ENCODE data around the gene SAT1. TPM values are rescaled to one million over a fixed set of nuclear protein-coding genes. Genes with fewer than 3 reads are reported as not detected.

SAT1 gene
- total RNA-seq, 6 experiments from 2014 or later: 215 to 640 (median 291) TPM

DNA sequence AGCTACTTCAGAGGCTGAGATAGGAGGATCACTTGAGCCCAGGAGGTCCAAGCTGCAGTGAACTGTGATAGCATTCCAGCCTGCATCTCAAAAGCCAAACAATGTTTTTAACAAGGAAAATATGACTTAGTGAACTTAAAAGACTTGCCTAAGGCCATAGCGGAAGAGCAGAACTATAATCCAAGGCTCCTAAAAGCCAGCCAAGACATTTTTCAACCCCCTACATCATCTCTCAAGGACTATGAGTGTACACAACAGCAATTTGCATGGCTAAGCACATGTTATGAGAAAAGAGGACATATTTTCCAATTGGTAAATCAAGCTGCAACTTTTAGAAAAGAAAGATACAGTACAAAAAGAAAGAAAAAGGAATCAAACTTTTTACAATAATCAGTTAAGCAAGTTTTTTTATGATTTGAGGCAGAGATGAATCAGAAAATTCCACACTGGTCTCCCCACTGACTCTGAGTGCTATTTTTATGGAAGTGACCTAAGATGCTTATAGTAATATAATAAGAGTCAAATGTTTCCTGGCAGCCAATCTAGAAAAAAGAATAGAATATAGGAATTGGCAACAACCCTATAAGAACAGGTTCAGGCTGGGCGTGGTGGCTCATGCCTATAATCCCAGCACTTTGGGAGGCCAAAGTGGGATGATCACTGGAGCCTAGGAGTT, 30.1 kb upstream of the SAT1 start:
- no peak overlapping the region for H3K27ac ChIP-seq
- ATAC-seq (no peak), DNase-seq (no peak)
- no peak overlapping the region for H3K4me3 ChIP-seq
- intact Hi-C loops (cut with DNase I): no loop called here
- no peaks in the 10 kb centered on the region for H3K27me3 ChIP-seq
- no peaks in the 10 kb centered on the region for H3K9me3 ChIP-seq
- peaks cover 0 to 12% (median 0%) of the 10 kb centered on the region in 4 donors for H3K4me1 ChIP-seq
- WGBS (ENCODE audit: insufficient coverage, low coverage, low lambda C conversion rate, missing lambda C conversion rate): 40% methylated on average over 2 of the region's 2 CpGs
- no peaks in the 10 kb centered on the region for H3K36me3 ChIP-seq
- TF ChIP-seq, protein P1, sequence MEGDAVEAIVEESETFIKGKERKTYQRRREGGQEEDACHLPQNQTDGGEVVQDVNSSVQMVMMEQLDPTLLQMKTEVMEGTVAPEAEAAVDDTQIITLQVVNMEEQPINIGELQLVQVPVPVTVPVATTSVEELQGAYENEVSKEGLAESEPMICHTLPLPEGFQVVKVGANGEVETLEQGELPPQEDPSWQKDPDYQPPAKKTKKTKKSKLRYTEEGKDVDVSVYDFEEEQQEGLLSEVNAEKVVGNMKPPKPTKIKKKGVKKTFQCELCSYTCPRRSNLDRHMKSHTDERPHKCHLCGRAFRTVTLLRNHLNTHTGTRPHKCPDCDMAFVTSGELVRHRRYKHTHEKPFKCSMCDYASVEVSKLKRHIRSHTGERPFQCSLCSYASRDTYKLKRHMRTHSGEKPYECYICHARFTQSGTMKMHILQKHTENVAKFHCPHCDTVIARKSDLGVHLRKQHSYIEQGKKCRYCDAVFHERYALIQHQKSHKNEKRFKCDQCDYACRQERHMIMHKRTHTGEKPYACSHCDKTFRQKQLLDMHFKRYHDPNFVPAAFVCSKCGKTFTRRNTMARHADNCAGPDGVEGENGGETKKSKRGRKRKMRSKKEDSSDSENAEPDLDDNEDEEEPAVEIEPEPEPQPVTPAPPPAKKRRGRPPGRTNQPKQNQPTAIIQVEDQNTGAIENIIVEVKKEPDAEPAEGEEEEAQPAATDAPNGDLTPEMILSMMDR (IDR thresholded peaks at IDR 0.05): no peak
- TF ChIP-seq POLR2A (IDR thresholded peaks at IDR 0.05): no peak

DNA sequence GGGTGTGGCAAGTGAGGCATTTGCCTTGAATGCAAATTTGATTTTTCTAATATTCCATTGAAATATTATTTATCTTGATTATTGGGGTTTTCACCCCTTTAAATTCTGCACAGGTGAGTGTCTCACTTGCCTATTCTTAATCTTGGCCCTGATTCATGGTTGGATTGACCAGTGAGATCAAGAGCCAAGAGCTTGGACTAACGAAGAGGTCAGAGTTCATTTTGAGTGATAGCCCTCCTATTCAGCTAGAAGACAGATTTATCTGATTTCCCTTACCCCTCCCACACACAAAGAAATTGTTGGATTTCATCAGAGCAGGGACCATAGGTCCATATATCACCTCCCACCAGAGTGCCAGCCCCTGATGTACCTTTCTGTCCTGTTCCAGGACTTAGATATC, 28.3 kb upstream of the SAT1 start:
- H3K9me3 ChIP-seq: no peaks in the 10 kb centered on the region
- no peaks in the 10 kb centered on the region for H3K27me3 ChIP-seq
- no peaks in the 10 kb centered on the region for H3K36me3 ChIP-seq
- H3K4me1 ChIP-seq: peaks cover 0 to 12% (median 0%) of the 10 kb centered on the region in 4 donors
- intact Hi-C loops (cut with DNase I): no loop called here
- no peak for DNase-seq
- peak; percentile 40 to 77 (median 65) for ATAC-seq
- TF ChIP-seq POLR2A (IDR thresholded peaks at IDR 0.05): no peak
- TF ChIP-seq, protein P1 (IDR thresholded peaks at IDR 0.05): no peak
- H3K4me3 ChIP-seq: no peak overlapping the region
- WGBS (ENCODE audit: insufficient coverage, low coverage, low lambda C conversion rate, missing lambda C conversion rate): 28% methylated on average over 1 of the region's 1 CpG
- H3K27ac ChIP-seq: no peak overlapping the region

DNA sequence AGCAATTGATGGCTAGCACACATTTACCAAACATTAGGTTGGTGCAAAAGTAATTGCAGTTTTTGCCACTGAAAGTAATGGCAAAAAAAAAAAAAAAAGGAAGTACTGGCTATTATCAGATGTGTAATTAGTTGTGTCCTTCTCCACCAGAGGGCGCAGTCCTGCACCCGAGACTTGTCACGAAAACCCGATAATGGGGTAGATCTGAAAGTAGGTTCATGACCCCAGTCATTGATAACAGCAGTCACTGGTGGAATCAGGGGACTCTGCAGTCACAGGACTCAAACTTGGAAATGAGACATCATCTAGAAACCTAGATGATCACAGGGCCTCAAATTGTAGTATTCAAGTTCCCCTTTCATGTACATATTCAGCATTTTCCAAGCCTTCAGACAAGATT, 26.8 kb upstream of the SAT1 start:
- Histone ChIP-seq H3K27me3 (no peaks in the 10 kb centered on the region), H3K9me3 (no peaks in the 10 kb centered on the region), H3K4me3 (no peak overlapping the region), H3K4me1 (peaks cover 0 to 12% (median 0%) of the 10 kb centered on the region in 4 donors), H3K27ac (no peak overlapping the region), H3K36me3 (no peaks in the 10 kb centered on the region)
- ATAC-seq (peak; percentile 75 to 90 (median 85)), DNase-seq (peak; percentile 62 to 72 (median 63))
- TF ChIP-seq, protein P1 (IDR thresholded peaks at IDR 0.05): peak; percentile 53 to 68 (median 56)
- no peak for TF ChIP-seq POLR2A (IDR thresholded peaks at IDR 0.05)
- intact Hi-C loops (cut with DNase I): no loop called here
- WGBS (ENCODE audit: insufficient coverage, low coverage, low lambda C conversion rate, missing lambda C conversion rate): 3% methylated on average over 4 of the region's 4 CpGs

DNA sequence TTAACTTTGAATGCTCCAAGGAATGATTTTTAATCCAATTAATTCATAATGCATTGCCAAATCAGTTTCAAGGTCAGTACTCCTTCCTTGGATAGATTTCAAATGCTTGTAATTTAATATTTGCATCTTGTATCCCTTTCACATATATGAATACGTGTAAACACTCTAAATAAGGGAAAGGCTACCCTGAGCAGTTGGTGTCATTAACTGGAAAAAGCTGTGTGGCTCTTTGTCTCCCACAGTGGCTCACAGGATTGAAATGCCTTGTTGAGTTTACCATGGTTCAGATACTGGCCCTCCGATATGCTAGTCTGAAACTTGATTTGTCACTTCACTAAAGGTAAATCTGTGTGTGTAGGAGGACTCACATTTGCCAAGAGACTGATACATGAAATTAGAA, 23.2 kb upstream of the SAT1 start:
- H3K27me3 ChIP-seq: no peaks in the 10 kb centered on the region
- H3K4me3 ChIP-seq: no peak overlapping the region
- H3K9me3 ChIP-seq: no peaks in the 10 kb centered on the region
- WGBS (ENCODE audit: insufficient coverage, low coverage, low lambda C conversion rate, missing lambda C conversion rate): 64% methylated on average over 2 of the region's 2 CpGs
- ATAC-seq (no peak), DNase-seq (no peak)
- TF ChIP-seq, protein P1 (IDR thresholded peaks at IDR 0.05): no peak
- no peak for TF ChIP-seq POLR2A (IDR thresholded peaks at IDR 0.05)
- intact Hi-C loops (cut with DNase I): no loop called here
- peaks cover 0 to 8% (median 0%) of the 10 kb centered on the region in 4 donors for H3K4me1 ChIP-seq
- H3K27ac ChIP-seq: no peak overlapping the region
- no peaks in the 10 kb centered on the region for H3K36me3 ChIP-seq
